SK-N-SH (cell line): ENCODE results near the gene MAK. TPM values are rescaled to one million over a fixed set of nuclear protein-coding genes. Genes with fewer than 3 reads are reported as not detected.

Source experiments
- CTCF ChIA-PET: fragments of 300-600, 350-600 bp; formaldehyde crosslinking; extraction: SDS; loops from one replicate; lab custom pipeline; 2021; lab: Yijun Ruan, JAX
- POLR2A ChIA-PET: fragments of 350-600 bp; sonication (Branson Sonifier 250); formaldehyde crosslinking; extraction: SDS; loops from one replicate; lab custom pipeline; 2020; ENCODE audit warnings: antibody characterized with exemption, inconsistent platforms; lab: Yijun Ruan, JAX
- DNase-seq: peaks from one replicate; pipeline ENCODE4 v3.0.0; 2012
- H2AFZ ChIP-seq: fragments of 200-600 bp; sonication (generic); 2 replicates; pipeline ENCODE4 v1.8.1; 2016; ENCODE audit warnings: antibody characterized with exemption, mild to moderate bottlenecking, low read depth
- H3F3A ChIP-seq: fragments of 200-600 bp; sonication (generic); replicated peaks from 2 replicates; pipeline ENCODE3; 2016; ENCODE audit warnings: antibody characterized with exemption, mild to moderate bottlenecking; ENCODE audit not compliant: insufficient read depth
- H3K27ac ChIP-seq, 2 experiments: fragments of 200-500 bp in 1 of 2; fragments of 200-600 bp in 1 of 2; sonication (Bioruptor generic) in 1 of 2; sonication (generic), shearing (Covaris generic) in 1 of 2; 2 replicates each; pipeline versions ENCODE4 v1.5.1 to v1.6.1; 2014 to 2016; ENCODE audit warnings: low read depth in 2 of 2, inconsistent platforms in 1 of 2, low read length in 1 of 2, mild to moderate bottlenecking in 1 of 2, mixed read lengths in 1 of 2
- H3K27me3 ChIP-seq: fragments of 200-600 bp; sonication (generic), shearing (Covaris generic); 2 replicates; pipeline ENCODE4 v1.6.1; 2016; ENCODE audit warnings: mixed run types; ENCODE audit not compliant: insufficient read depth
- H3K36me3 ChIP-seq, 2 experiments: fragments of 200-500 bp in 1 of 2; fragments of 200-600 bp in 1 of 2; sonication (Bioruptor generic) in 1 of 2; sonication (generic) in 1 of 2; replicated peaks in 1 of 2; 2 replicates each; pipeline versions ENCODE3 to v1.5.1; 2014 to 2016; ENCODE audit warnings: low read length in 1 of 2, mild to moderate bottlenecking in 1 of 2; ENCODE audit not compliant: insufficient read depth in 2 of 2, control insufficient read depth in 1 of 2
- H3K4me1 ChIP-seq, 2 experiments: fragments of 200-500 bp in 1 of 2; fragments of 200-600 bp in 1 of 2; sonication (Bioruptor generic) in 1 of 2; sonication (generic), shearing (Covaris generic) in 1 of 2; 2 replicates each; pipeline versions ENCODE4 v1.5.1 to v1.6.1; 2014 to 2016; ENCODE audit warnings: low read depth in 1 of 2, low read length in 1 of 2, mixed run types in 1 of 2; ENCODE audit not compliant: insufficient read depth in 2 of 2, control insufficient read depth in 1 of 2
- H3K4me2 ChIP-seq: fragments of 200-600 bp; sonication (generic), shearing (Covaris generic); 2 replicates; pipeline ENCODE4 v1.6.1; 2017; ENCODE audit warnings: mixed run types
- H3K4me3 ChIP-seq, 2 experiments: fragments of 200-500 bp in 1 of 2; fragments of 200-600 bp in 1 of 2; sonication (Bioruptor generic) in 1 of 2; sonication (generic), shearing (Covaris generic) in 1 of 2; 2 replicates each; pipeline versions ENCODE4 v1.5.1 to v1.8.1; 2014 to 2016; ENCODE audit warnings: low read depth in 2 of 2, inconsistent platforms in 1 of 2, low read length in 1 of 2, mild to moderate bottlenecking in 1 of 2, mixed read lengths in 1 of 2, moderate library complexity in 1 of 2
- H3K79me2 ChIP-seq: fragments of 200-600 bp; sonication (generic); 2 replicates; pipeline ENCODE4 v1.8.1; 2017; ENCODE audit warnings: mild to moderate bottlenecking; ENCODE audit not compliant: insufficient read depth
- H3K9ac ChIP-seq: fragments of 200-600 bp; sonication (generic); 2 replicates; pipeline ENCODE4 v1.6.1; 2017; ENCODE audit warnings: mixed run types
- H3K9me2 ChIP-seq: fragments of 200-600 bp; sonication (generic); 2 replicates; pipeline ENCODE4 v1.6.1; 2017; ENCODE audit warnings: mixed run types
- H3K9me3 ChIP-seq: fragments of 200-600 bp; sonication (generic); 2 replicates; pipeline ENCODE4 v1.6.1; 2017; ENCODE audit warnings: mixed run types, mild to moderate bottlenecking, moderate library complexity
- H4K20me1 ChIP-seq: fragments of 200-600 bp; sonication (generic); 2 replicates; pipeline ENCODE4 v1.6.1; 2017; ENCODE audit warnings: mild to moderate bottlenecking, mixed run types; ENCODE audit not compliant: insufficient read depth
- CHD2 ChIP-seq: fragments of 150-350 bp; IDR thresholded peaks from 2 replicates; pipeline ENCODE4 v1.6.1; 2018; ENCODE audit warnings: low read length; ENCODE audit not compliant: partially characterized antibody
- ELF1 ChIP-seq: IDR thresholded peaks from 2 replicates; pipeline ENCODE4 v1.4.0; 2012
- EP300 ChIP-seq, 2 experiments: IDR thresholded peaks; 2 replicates each; pipeline versions ENCODE4 v1.4.0 to v1.6.1; 2012; ENCODE audit warnings: borderline replicate concordance in 1 of 2, low read depth in 1 of 2, low read length in 1 of 2
- EZH2phosphoT487 ChIP-seq: fragments of 200-600 bp; sonication (generic); IDR thresholded peaks from 2 replicates; pipeline ENCODE4 v1.6.1; 2017; ENCODE audit warnings: low read depth, mixed run types, mild to moderate bottlenecking, antibody characterized with exemption, moderate library complexity, borderline replicate concordance
- FOSL2 ChIP-seq: IDR thresholded peaks from 2 replicates; pipeline ENCODE4 v1.4.0; 2012; ENCODE audit warnings: low read depth, mild to moderate bottlenecking, moderate library complexity, borderline replicate concordance
- FOXM1 ChIP-seq: IDR thresholded peaks from 2 replicates; pipeline ENCODE4 v1.4.0; 2012; ENCODE audit warnings: low read depth, mild to moderate bottlenecking
- GATA2 ChIP-seq: sonication (generic); formaldehyde crosslinking; IDR thresholded peaks from 2 replicates; pipeline ENCODE4 v1.5.0; 2020; ENCODE audit warnings: mild to moderate bottlenecking, missing genetic modification reagents
- JUND ChIP-seq: IDR thresholded peaks from 2 replicates; pipeline ENCODE4 v1.4.0; 2012
- MEF2A ChIP-seq: IDR thresholded peaks from 2 replicates; pipeline ENCODE4 v1.4.0; 2012; ENCODE audit warnings: low read depth, borderline replicate concordance
- MXI1 ChIP-seq: IDR thresholded peaks from 2 replicates; pipeline ENCODE4 v1.6.1; 2012; ENCODE audit warnings: mild to moderate bottlenecking, low read depth, low read length, improper control_type of control experiment
- NFIC ChIP-seq: IDR thresholded peaks from 2 replicates; pipeline ENCODE4 v1.4.0; 2012; ENCODE audit warnings: borderline replicate concordance
- NRF1 ChIP-seq: IDR thresholded peaks from 2 replicates; pipeline ENCODE4 v1.6.1; 2012; ENCODE audit warnings: low read depth, mild to moderate bottlenecking, low read length
- REST ChIP-seq: IDR thresholded peaks from 2 replicates; pipeline ENCODE4 v1.6.1; 2012; ENCODE audit warnings: mild to moderate bottlenecking, low read depth, low read length, moderate library complexity
- RFX5 ChIP-seq: IDR thresholded peaks from 2 replicates; pipeline ENCODE4 v1.6.1; 2012; ENCODE audit warnings: mild to moderate bottlenecking, improper control_type of control experiment, low read length
- RXRA ChIP-seq: IDR thresholded peaks from 2 replicates; pipeline ENCODE4 v1.4.0; 2012; ENCODE audit warnings: low read depth, mild to moderate bottlenecking, borderline replicate concordance
- TEAD4 ChIP-seq: IDR thresholded peaks from 2 replicates; pipeline ENCODE4 v1.4.0; 2012; ENCODE audit warnings: mild to moderate bottlenecking, borderline replicate concordance; ENCODE audit not compliant: insufficient read depth
- WGBS: methylation state at CpG from one replicate; pipeline ENCODE4 v1.1.6; 2017; ENCODE audit warnings: low lambda C conversion rate; 5-methylcytosine and 5-hydroxymethylcytosine counted together
- polyA plus RNA-seq, 3 experiments: library from polyadenylated mRNA; depleted of rRNA; stranded (reverse); fragments of >200 nt; gene quantifications; 2 replicates each; pipeline ENCODE4 v1.2.3, GENCODE V29; 2012
- TF ChIP-seq, protein P1 (sequence below): fragments of 150-350 bp; IDR thresholded peaks from 2 replicates; pipeline ENCODE4 v1.6.1; 2016; ENCODE audit warnings: mild to moderate bottlenecking, low read depth, low read length
- TF ChIP-seq, protein P2 (sequence below): IDR thresholded peaks from 2 replicates; pipeline ENCODE4 v1.4.0; 2012; ENCODE audit warnings: low read depth, borderline replicate concordance
- TF ChIP-seq, protein P3 (sequence below): fragments of 150-350 bp; IDR thresholded peaks from 2 replicates; pipeline ENCODE4 v1.6.1; 2017; ENCODE audit warnings: antibody characterized with exemption, low read length, low read depth, borderline replicate concordance

The MAK gene
- polyA plus RNA-seq, 1 of the 3 experiments (the other 2 are of a cell fraction), result 0.02 TPM

DNA sequence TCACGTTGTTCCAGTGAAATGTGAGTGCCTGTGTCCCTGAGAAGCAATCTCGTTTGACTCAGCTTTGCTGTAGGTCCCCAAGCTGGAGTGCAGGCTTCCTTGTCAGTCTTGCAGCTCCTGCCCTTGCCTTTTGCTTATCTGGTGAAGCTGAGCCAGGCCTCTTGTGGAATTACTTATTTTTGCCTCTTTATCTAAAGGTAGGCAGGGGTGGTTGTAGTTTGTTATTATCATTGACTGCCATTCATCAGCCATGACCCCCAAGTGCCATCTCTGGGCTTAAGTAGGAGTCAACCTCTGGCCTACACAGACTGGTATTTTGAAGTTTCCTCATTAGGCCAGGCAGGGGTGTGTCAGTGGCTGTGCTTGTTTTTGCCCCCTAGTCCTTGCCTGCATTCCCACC is 88.6 kb downstream of the MAK start:
- no peaks in the 10 kb centered on the region for H3K27me3 ChIP-seq
- H3K27ac ChIP-seq, result no peak overlapping the region
- peaks cover 62% of the 10 kb centered on the region for H3K79me2 ChIP-seq
- no peaks in the 10 kb centered on the region for H3K9me3 ChIP-seq
- no peak for TF ChIP-seq NFIC
- TF ChIP-seq MXI1, result no peak
- no peak for TF ChIP-seq REST
- TF ChIP-seq EZH2phosphoT487, result no peak
- no peak for TF ChIP-seq MEF2A
- H3K4me3 ChIP-seq, result no peak overlapping the region
- H3K4me1 ChIP-seq, result peaks cover 6 to 20% of the 10 kb centered on the region in 2 experiments; a peak in 3 of 4 replicates
- 0 out of 2 replicates have a peak overlapping the region, but pooled peaks have one; percentile 95 for H3K4me2 ChIP-seq
- H3K9ac ChIP-seq, result no peak overlapping the region
- H3K9me2 ChIP-seq, result no peaks in the 10 kb centered on the region
- POLR2A ChIA-PET, result no interaction called here
- peaks cover 20 to 29% of the 10 kb centered on the region in 2 experiments for H3K36me3 ChIP-seq
- no peak overlapping the region for H2AFZ ChIP-seq
- CTCF ChIA-PET, result interaction anchor here (0.7 to 1.4 kb wide), 3 partner anchors 8 to 51 kb away, joined by 3 to 5 read pairs (median 3); no protein-coding TSS in a partner anchor
- no peak for DNase-seq
- no peaks in the 10 kb centered on the region for H3F3A ChIP-seq
- WGBS, result 77% methylated on average over 2 of the region's 2 CpGs
- H4K20me1 ChIP-seq, result 0 out of 2 replicates have a peak, but pooled peaks cover 3% of the 10 kb centered on the region

DNA sequence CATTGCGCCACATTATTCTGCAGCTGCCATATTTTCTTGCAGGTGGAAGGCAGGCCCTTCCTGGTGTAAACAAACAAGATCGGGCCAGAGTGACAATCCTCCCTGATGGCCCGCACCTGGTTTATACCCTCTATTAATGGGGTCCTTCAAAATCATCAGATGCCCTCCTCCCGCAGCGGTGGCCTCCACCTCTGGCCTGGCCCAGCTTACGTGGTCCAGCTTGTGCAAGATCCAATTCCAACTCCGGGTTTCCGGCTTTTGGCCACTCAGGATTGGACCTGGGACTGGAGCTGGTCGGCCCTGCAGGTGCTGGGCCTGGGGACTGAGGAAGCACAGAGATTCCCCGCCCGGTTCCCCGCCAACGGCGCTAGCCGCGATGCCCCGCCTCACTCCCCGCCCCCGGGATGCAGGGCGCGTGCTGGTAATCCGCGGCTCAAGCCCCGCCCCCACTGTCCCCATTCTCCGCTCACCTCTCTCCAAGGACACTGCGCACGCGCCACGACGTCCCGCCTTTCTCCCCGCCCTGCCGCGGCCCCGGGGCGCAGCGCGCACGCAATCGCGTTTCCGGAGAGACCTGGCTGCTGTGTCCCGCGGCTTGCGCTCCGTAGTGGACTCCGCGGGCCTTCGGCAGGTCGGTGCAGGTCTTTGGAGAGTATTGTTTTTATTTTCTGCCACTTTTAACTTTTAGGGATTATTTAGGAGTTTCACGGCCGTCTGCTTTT is 90.9 kb downstream of the MAK start, which contains the start of gene TMEM14B:
Gene TMEM14B, plus strand, starts transcription at position 555 of the 722 bp plus-strand sequence. CDS start 1,441 bp downstream, outside the sequence.
- Histone ChIP-seq H4K20me1 (no peaks in the 10 kb centered on the region), H3K4me2 (peak within 1 kb of the TSS; percentile 95), H3K27ac (peak within 1 kb of the TSS; percentile 36 to 88; a peak in 3 of 4 replicates), H3K79me2 (peaks cover 44% of the 10 kb centered on the region), H3K27me3 (no peaks in the 10 kb centered on the region), H3K4me3 (peak within 1 kb of the TSS; percentile 91 to 93), H3K4me1 (peaks cover 6 to 20% of the 10 kb centered on the region in 2 experiments; a peak in 3 of 4 replicates), H2AFZ (peak within 1 kb of the TSS; percentile 97), H3K9ac (peak within 1 kb of the TSS; percentile 86), H3K36me3 (peaks cover 18 to 19% of the 10 kb centered on the region in 2 experiments), H3F3A (no peaks in the 10 kb centered on the region), H3K9me2 (no peaks in the 10 kb centered on the region), H3K9me3 (no peaks in the 10 kb centered on the region)
- WGBS, result 4% methylated on average over 30 of the region's 52 CpGs
- DNase-seq, result peak; percentile 99
- CTCF ChIA-PET, result interaction anchor here (1.0 to 2.0 kb wide), 4 partner anchors 9 to 25 kb away, joined by 4 to 7 read pairs (median 4); partner anchors contain the start of gene TMEM14C
- POLR2A ChIA-PET, result interaction anchor here (1.4 to 3.9 kb wide), 4 partner anchors 23 to 191 kb away, joined by 5 to 66 read pairs (median 6); partner anchors contain the start of genes C6orf52, PAK1IP1 and TMEM14C
- TF ChIP-seq NFIC, result peak; percentile 52; the same call in 1 of the 2 replicates
- TF ChIP-seq, protein P1, sequence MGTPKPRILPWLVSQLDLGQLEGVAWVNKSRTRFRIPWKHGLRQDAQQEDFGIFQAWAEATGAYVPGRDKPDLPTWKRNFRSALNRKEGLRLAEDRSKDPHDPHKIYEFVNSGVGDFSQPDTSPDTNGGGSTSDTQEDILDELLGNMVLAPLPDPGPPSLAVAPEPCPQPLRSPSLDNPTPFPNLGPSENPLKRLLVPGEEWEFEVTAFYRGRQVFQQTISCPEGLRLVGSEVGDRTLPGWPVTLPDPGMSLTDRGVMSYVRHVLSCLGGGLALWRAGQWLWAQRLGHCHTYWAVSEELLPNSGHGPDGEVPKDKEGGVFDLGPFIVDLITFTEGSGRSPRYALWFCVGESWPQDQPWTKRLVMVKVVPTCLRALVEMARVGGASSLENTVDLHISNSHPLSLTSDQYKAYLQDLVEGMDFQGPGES, result no peak
- no peak for TF ChIP-seq FOXM1
- peak; percentile 86 for TF ChIP-seq NRF1
- TF ChIP-seq, protein P2, sequence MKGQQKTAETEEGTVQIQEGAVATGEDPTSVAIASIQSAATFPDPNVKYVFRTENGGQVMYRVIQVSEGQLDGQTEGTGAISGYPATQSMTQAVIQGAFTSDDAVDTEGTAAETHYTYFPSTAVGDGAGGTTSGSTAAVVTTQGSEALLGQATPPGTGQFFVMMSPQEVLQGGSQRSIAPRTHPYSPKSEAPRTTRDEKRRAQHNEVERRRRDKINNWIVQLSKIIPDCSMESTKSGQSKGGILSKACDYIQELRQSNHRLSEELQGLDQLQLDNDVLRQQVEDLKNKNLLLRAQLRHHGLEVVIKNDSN, result peak; percentile 8; the same call in 1 of the 2 replicates
- TF ChIP-seq TEAD4, result no peak
- TF ChIP-seq MXI1, result peak; percentile 79; the same call in 1 of the 2 replicates
- no peak; the same call in 1 of the 2 replicates for TF ChIP-seq RFX5
- TF ChIP-seq EP300 (IDR thresholded peaks at IDR 0.05; ENCODE audit: borderline replicate concordance in 1 of 2, low read depth in 1 of 2, low read length in 1 of 2), result no peak; a peak in 1 of 4 replicates
- TF ChIP-seq GATA2, result peak; percentile 37; the same call in 1 of the 2 replicates
- TF ChIP-seq CHD2, result peak; percentile 66
- TF ChIP-seq, protein P3, sequence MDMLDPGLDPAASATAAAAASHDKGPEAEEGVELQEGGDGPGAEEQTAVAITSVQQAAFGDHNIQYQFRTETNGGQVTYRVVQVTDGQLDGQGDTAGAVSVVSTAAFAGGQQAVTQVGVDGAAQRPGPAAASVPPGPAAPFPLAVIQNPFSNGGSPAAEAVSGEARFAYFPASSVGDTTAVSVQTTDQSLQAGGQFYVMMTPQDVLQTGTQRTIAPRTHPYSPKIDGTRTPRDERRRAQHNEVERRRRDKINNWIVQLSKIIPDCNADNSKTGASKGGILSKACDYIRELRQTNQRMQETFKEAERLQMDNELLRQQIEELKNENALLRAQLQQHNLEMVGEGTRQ, result no peak
- TF ChIP-seq ELF1, result no peak
- no peak for TF ChIP-seq EZH2phosphoT487
- no peak for TF ChIP-seq FOSL2
- TF ChIP-seq JUND, result no peak
- no peak for TF ChIP-seq RXRA
